Measurements from ENCODE around the gene DMD.

DMD gene

GRCh38 chrX:32839781-32840180 is 371.6 kb downstream of the DMD start:
- no peak overlapping the region for H3K27ac ChIP-seq
- no peak for TF ChIP-seq CTCF (conservative IDR thresholded peaks at IDR 0.05)

- H3K27ac ChIP-seq = no peak overlapping the region
- TF ChIP-seq CTCF (conservative IDR thresholded peaks at IDR 0.05) = no peak
Measured at GRCh38 chrX:32825009-32825408, 386.3 kb downstream of the DMD start.

GRCh38 chrX:32804034-32804433 is 407.3 kb downstream of the DMD start:
- no peak for TF ChIP-seq CTCF (conservative IDR thresholded peaks at IDR 0.05)

DNA sequence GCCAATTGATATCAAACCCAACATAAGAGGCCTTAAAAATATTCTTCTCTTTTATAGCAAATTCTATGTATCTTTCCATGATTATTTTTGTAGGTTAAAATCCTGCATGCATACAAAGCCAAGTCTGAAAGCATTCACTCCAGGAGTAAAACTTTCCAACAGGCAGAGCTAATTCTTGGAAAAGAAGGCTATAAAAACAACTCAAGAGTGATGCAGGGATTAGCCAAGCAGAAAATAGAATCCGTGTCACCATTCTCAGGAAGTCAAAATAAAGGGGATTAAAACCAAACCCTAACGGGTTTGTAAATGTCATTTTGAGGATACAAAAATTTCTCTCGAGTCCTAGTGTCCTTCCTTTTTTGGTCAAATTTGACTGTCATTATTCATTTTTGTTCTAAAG is 412.4 kb downstream of the DMD start:
- H3K27ac ChIP-seq = no peak overlapping the region
- no peak for TF ChIP-seq CTCF (conservative IDR thresholded peaks at IDR 0.05)

More at GRCh38 chrX:32804034-32804433, 407.3 kb downstream of the DMD start:
- no peak overlapping the region for H3K27ac ChIP-seq

- TF ChIP-seq CTCF (conservative IDR thresholded peaks at IDR 0.05) = no peak
- no peak overlapping the region for H3K27ac ChIP-seq
Measured at GRCh38 chrX:32788936-32789335, 422.4 kb downstream of the DMD start.

DNA sequence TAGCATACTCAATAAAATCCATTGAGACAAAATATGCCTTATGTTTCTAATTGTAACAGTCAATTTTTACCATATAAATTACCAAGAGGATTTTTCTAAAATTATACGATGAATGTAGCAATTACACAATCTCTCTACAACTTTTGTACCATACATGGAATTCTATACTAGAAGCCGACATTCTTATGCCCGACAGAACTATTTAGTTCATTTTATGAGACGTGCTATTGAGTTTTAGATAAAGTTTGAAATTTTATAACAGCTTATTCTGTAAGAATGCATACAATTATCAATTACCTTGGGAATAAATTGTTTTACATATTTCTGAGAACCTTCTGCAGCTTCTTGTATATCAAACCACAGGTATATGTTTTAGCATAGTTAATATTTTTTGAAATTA is 431.2 kb downstream of the DMD start:
- no peak overlapping the region for H3K27ac ChIP-seq
- no peak for TF ChIP-seq CTCF (conservative IDR thresholded peaks at IDR 0.05)

- no peak for TF ChIP-seq CTCF (conservative IDR thresholded peaks at IDR 0.05)
Measured at GRCh38 chrX:32778965-32779364, 432.4 kb downstream of the DMD start.

GRCh38 chrX:32774966-32775365 is 436.4 kb downstream of the DMD start:
- no peak for TF ChIP-seq CTCF (conservative IDR thresholded peaks at IDR 0.05)
- no peak overlapping the region for H3K27ac ChIP-seq

More at GRCh38 chrX:32778965-32779364, 432.4 kb downstream of the DMD start:
- H3K27ac ChIP-seq = no peak overlapping the region

All from VCaP (cell line).